Panc1 (cell line): ENCODE measurements around the gene FAM83C. TPM values are rescaled to one million over a fixed set of nuclear protein-coding genes. Genes with fewer than 3 reads are reported as not detected.

Experiments
- ATAC-seq: fragments of 200-7000 bp; cut with Tn5 transposase; 2 replicates; pipeline ENCODE4 v1.9.1; 2020; ENCODE audit warnings: mild to moderate bottlenecking, moderate library complexity
- BruUV-seq: library from RNA; stranded (reverse); fragments of 400-500 nt; replicated peaks from 2 replicates; lab custom pipeline; 2021; lab: Mats Ljungman, UMichigan
- CTCF ChIA-PET: fragments of 300-600 bp; sonication (Branson Sonifier 250); formaldehyde crosslinking; loops from one replicate; lab custom pipeline; 2022; ENCODE audit warnings: antibody characterized with exemption; lab: Charles Lee
- POLR2A ChIA-PET: fragments of 300-600 bp; sonication (Branson Sonifier 250); formaldehyde crosslinking; loops from one replicate; lab custom pipeline; 2022; ENCODE audit warnings: antibody characterized with exemption; lab: Charles Lee
- DNase-seq: peaks from one replicate; pipeline ENCODE4 v3.0.0-alpha.2; 2010; ENCODE audit warnings: low read depth, low spot score
- H3K27ac ChIP-seq: 2 replicates; pipeline ENCODE4 v1.5.1; 2011; ENCODE audit warnings: mild to moderate bottlenecking, low read length, inconsistent platforms
- H3K27me3 ChIP-seq: fragments of 200-500 bp; sonication (Bioruptor generic); 2 replicates; pipeline ENCODE4 v1.6.0; 2014; ENCODE audit warnings: low read length, inconsistent platforms; ENCODE audit not compliant: control insufficient read depth, insufficient read depth
- H3K36me3 ChIP-seq: fragments of 200-500 bp; sonication (Bioruptor generic); 2 replicates; pipeline ENCODE4 v1.5.1; 2014; ENCODE audit warnings: inconsistent platforms, mild to moderate bottlenecking, low read length, moderate library complexity; ENCODE audit not compliant: control insufficient read depth, insufficient read depth
- H3K4me1 ChIP-seq: 2 replicates; pipeline ENCODE4 v1.5.1; 2011; ENCODE audit warnings: inconsistent platforms, mild to moderate bottlenecking, low read length, moderate library complexity; ENCODE audit not compliant: control insufficient read depth, insufficient read depth
- H3K4me3 ChIP-seq, 2 experiments: 2 replicates each; pipeline ENCODE4 v1.5.1; 2011 to 2012; ENCODE audit warnings: low read depth in 2 of 2, low read length in 2 of 2, mild to moderate bottlenecking in 2 of 2, inconsistent platforms in 1 of 2, moderate library complexity in 1 of 2
- H3K9me3 ChIP-seq: fragments of 200-500 bp; sonication (Bioruptor generic); 2 replicates; pipeline ENCODE4 v1.5.1; 2014; ENCODE audit warnings: low read depth, mild to moderate bottlenecking, inconsistent platforms, low read length, moderate library complexity; ENCODE audit not compliant: control insufficient read depth, insufficient read depth
- CTCF ChIP-seq: fragments of 450-650 bp; IDR thresholded peaks from 2 replicates; pipeline ENCODE4 v1.5.1; 2017; ENCODE audit warnings: mild to moderate bottlenecking
- POLR2AphosphoS5 ChIP-seq: IDR thresholded peaks from 2 replicates; pipeline ENCODE4 v1.6.1; 2012; ENCODE audit warnings: mild to moderate bottlenecking, low read depth, low read length, moderate library complexity
- REST ChIP-seq, 2 experiments: IDR thresholded peaks; 2 replicates each; pipeline ENCODE4 v1.6.1; 2011 to 2012; ENCODE audit warnings: low read depth in 2 of 2, control low read depth in 1 of 2, low read length in 1 of 2, mild to moderate bottlenecking in 1 of 2, moderate library complexity in 1 of 2; ENCODE audit not compliant: insufficient read depth in 1 of 2
- SIN3A ChIP-seq: IDR thresholded peaks from 2 replicates; pipeline ENCODE4 v1.6.1; 2012; ENCODE audit warnings: low read depth, mild to moderate bottlenecking, low read length, moderate library complexity, borderline replicate concordance; ENCODE audit not compliant: insufficient read depth
- TCF7L2 ChIP-seq: IDR thresholded peaks from 2 replicates; pipeline ENCODE4 v1.6.1; 2011; ENCODE audit warnings: mild to moderate bottlenecking, low read depth, low read length, inconsistent platforms
- in situ Hi-C: cut with HindIII; loops from 2 replicates; pipeline ENCODE4 v1.10.0; 2016; ENCODE audit warnings: low sequenced_read_pairs, low pct_unique_long_range_greater_than_20kb
- intact Hi-C: fragments of 100-400 bp; cut with micrococcal nuclease; formaldehyde crosslinking; loops from one replicate; pipeline ENCODE4 v1.10.0; 2022; ENCODE audit not compliant: unreplicated experiment
- total RNA-seq: library from RNA; stranded (reverse); gene quantifications from one replicate; pipeline ENCODE4 v1.2.1, GENCODE V29; 2021; ENCODE audit not compliant: unreplicated experiment

FAM83C gene
- total RNA-seq, 1 experiment from 2014 or later, result not detected

GRCh38 chr20:35283441-35284266 is 8.6 kb downstream of the FAM83C start:
- peak overlapping the region; percentile 98 for H3K27ac ChIP-seq
- TF ChIP-seq CTCF, result no peak
- TF ChIP-seq POLR2AphosphoS5, result no peak
- no peak for TF ChIP-seq TCF7L2
- TF ChIP-seq SIN3A, result no peak; the same call in 1 of the 2 replicates
- no peak for TF ChIP-seq REST (IDR thresholded peaks at IDR 0.05; ENCODE audit: insufficient read depth in 1 of 2, low read depth in 2 of 2, low read length in 1 of 2)
- H3K9me3 ChIP-seq, result no peaks in the 10 kb centered on the region
- ATAC-seq (no peak), DNase-seq (no peak)
- POLR2A ChIA-PET, result interaction anchor here (0.6 to 0.9 kb wide), 4 partner anchors 15 to 1728 kb away, joined by 3 to 4 read pairs (median 3); no protein-coding TSS in a partner anchor
- intact Hi-C loops (no loop called here), in situ Hi-C loops (no loop called here)
- TSS peak; percentile 86 for BruUV-seq
- H3K4me3 ChIP-seq, result peak overlapping the region; percentile 91 to 94
- no peaks in the 10 kb centered on the region for H3K27me3 ChIP-seq
- H3K36me3 ChIP-seq, result peaks cover 12% of the 10 kb centered on the region
- CTCF ChIA-PET, result interaction anchor here (0.7 kb wide), 1 partner anchor 162 kb away, joined by 3 read pairs; no protein-coding TSS in a partner anchor
- peaks cover 28% of the 10 kb centered on the region for H3K4me1 ChIP-seq

GRCh38 chr20:35281506-35282101 is 10.6 kb downstream of the FAM83C start:
- CTCF ChIA-PET, result no interaction called here

More at GRCh38 chr20:35281506-35282101, 10.6 kb downstream of the FAM83C start:
- H3K27me3 ChIP-seq, result no peaks in the 10 kb centered on the region
- TF ChIP-seq SIN3A (no peak), POLR2AphosphoS5 (no peak)
- DNase-seq, result no peak
- POLR2A ChIA-PET, result no interaction called here
- in situ Hi-C loops (no loop called here), intact Hi-C loops (no loop called here)
- H3K4me1 ChIP-seq, result peaks cover 40% of the 10 kb centered on the region
- no peak overlapping the region for H3K4me3 ChIP-seq
- no peak for ATAC-seq
- H3K9me3 ChIP-seq, result no peaks in the 10 kb centered on the region
- BruUV-seq, result no TSS peak
- peaks cover 22% of the 10 kb centered on the region for H3K36me3 ChIP-seq
- no peak overlapping the region for H3K27ac ChIP-seq
